AG04450 (cell line): ENCODE data around the gene GNG13. TPM values are rescaled to one million over a fixed set of nuclear protein-coding genes. Genes with fewer than 3 reads are reported as not detected.

Experiments
- CTCF ChIA-PET: fragments of 300-600, 350-600 bp; formaldehyde crosslinking; extraction: SDS; loops from one replicate; lab custom pipeline; 2022; ENCODE audit warnings: antibody characterized with exemption, inconsistent platforms; lab: Charles Lee
- POLR2A ChIA-PET: fragments of 350-600 bp; formaldehyde crosslinking; extraction: SDS; loops from one replicate; lab custom pipeline; 2021; ENCODE audit warnings: antibody characterized with exemption, inconsistent platforms; lab: Yijun Ruan, JAX
- DNase-seq: peaks from one replicate; pipeline ENCODE4 v3.0.0-alpha.2; 2011; ENCODE audit warnings: low read depth, low spot score
- H3K27ac ChIP-seq: one replicate; pipeline ENCODE4 v1.5.1; 2012; ENCODE audit warnings: low read depth, low read length, control low read depth
- H3K27me3 ChIP-seq: one replicate; pipeline ENCODE4 v1.6.0; 2012; ENCODE audit warnings: low read length; ENCODE audit not compliant: control insufficient read depth, insufficient read depth
- H3K4me3 ChIP-seq: 2 replicates; pipeline ENCODE4 v1.5.1; 2011; ENCODE audit warnings: mild to moderate bottlenecking, low read depth, low read length, control low read depth
- H3K9me3 ChIP-seq: 2 replicates; pipeline ENCODE4 v1.5.1; 2012; ENCODE audit warnings: low read length; ENCODE audit not compliant: control insufficient read depth, insufficient read depth
- polyA plus RNA-seq: library from polyadenylated mRNA; depleted of rRNA; stranded (reverse); fragments of >200 nt; gene quantifications from 2 replicates; pipeline ENCODE4 v1.2.3, GENCODE V29; 2011
- TF ChIP-seq, protein P1 (sequence below): IDR thresholded peaks from 2 replicates; pipeline ENCODE4 v1.5.1; 2011; ENCODE audit warnings: low read depth, low read length, control low read depth, inconsistent platforms

The GNG13 gene
- polyA plus RNA-seq, 1 experiment = not detected

DNA sequence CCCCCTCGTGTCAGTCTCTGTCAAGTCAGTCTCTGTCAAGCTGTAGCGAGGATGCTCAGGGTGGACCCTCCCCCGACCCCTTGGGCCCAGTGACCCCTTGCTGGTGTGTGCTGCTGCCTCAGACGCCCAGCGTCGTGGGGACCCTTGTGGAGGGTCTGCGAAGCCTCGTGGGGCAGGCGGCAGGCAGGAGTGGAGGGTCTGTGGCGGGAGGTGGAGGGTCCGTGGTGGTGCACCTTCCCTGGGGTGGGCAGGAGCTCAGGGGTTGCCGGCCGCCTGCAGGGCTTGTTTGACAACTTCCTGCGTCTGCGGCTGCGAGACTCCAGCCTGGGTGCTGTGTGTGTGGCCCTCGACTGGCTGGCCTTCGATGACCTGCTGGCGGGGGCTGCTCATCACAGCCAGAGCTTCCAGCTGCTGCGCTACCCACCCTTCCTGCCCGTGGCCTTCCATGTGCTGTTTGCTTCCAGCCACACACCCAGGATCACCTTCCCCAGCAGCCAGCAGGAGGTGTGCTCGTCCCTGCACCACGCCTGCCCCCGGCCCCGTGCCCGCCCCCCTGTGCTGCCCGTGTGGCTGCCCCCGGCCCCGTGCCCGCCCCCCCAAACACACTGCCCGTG is 5.6 kb downstream of the GNG13 start:
- no peak for DNase-seq
- CTCF ChIA-PET = no interaction called here
- POLR2A ChIA-PET = no interaction called here

DNA sequence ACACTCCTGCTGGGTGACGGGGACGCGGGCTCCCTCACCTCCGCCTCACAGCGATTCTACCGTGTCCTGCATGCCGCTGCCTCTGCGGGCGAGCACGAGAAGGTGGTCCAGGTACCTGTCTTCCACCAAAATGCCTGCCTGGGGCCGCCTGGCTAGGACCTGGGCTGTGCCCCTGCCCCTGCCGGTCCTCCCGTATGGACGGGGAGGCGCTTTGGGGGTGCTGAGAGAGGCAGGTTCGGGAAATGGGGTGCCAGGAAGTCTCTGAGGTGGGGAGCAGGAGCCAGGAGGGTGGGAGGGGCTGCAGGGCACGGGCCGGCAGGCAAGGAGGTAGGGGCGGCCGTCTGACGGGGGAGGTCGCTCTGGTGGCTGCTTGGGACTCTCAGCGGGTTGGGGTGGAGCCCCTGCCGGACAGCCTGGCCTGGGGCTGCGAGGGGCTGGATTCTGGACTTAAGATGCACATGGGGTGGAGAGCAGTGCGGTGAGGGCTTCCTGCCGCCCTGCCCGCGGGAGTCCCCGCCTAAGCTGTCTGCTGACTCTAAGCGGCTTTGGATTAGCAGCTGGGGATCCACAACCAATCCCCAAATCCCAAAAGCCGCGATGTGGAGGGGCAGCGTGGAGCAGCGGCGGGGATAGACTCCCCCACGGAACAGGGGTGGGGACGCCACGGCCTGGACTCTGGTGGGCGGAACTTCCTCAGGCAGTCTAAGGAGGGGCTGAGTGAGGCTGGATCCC is 6.3 kb downstream of the GNG13 start:
- Histone ChIP-seq H3K9me3 (peaks cover 10% of the 10 kb centered on the region; the same call in 1 of the 2 replicates), H3K27me3 (no peaks in the 10 kb centered on the region), H3K4me3 (no peak overlapping the region), H3K27ac (no peak overlapping the region)
- TF ChIP-seq, protein P1, sequence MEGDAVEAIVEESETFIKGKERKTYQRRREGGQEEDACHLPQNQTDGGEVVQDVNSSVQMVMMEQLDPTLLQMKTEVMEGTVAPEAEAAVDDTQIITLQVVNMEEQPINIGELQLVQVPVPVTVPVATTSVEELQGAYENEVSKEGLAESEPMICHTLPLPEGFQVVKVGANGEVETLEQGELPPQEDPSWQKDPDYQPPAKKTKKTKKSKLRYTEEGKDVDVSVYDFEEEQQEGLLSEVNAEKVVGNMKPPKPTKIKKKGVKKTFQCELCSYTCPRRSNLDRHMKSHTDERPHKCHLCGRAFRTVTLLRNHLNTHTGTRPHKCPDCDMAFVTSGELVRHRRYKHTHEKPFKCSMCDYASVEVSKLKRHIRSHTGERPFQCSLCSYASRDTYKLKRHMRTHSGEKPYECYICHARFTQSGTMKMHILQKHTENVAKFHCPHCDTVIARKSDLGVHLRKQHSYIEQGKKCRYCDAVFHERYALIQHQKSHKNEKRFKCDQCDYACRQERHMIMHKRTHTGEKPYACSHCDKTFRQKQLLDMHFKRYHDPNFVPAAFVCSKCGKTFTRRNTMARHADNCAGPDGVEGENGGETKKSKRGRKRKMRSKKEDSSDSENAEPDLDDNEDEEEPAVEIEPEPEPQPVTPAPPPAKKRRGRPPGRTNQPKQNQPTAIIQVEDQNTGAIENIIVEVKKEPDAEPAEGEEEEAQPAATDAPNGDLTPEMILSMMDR = no peak
- CTCF ChIA-PET = no interaction called here
- no peak for DNase-seq
- POLR2A ChIA-PET = no interaction called here

More for the DNA sequence above, 5.6 kb downstream of the GNG13 start:
- H3K9me3 ChIP-seq = peaks cover 10% of the 10 kb centered on the region; the same call in 1 of the 2 replicates
- no peak overlapping the region for H3K4me3 ChIP-seq
- TF ChIP-seq, protein P1 = no peak
- H3K27me3 ChIP-seq = peaks cover 2% of the 10 kb centered on the region
- H3K27ac ChIP-seq = no peak overlapping the region

DNA sequence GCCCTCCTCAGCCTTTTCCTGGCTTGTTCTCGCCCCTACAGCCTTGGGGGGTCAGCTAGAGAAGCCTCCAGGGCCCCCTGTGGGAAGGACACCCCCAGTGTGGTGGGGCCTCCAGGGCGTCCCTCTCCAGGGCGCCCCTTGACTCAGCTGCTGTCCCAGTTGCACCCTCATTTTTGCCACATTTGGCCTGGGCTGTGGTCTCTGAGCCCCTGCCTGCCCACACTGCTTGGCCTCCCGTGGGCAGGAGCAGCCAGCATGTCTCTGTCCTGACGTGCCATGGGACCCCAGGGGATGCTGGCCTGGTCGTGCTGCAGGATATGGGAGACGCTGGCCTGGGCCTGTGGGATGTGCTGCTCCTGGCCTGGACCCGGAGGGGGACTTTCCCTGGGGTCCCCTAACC is 7.1 kb downstream of the GNG13 start:
- Histone ChIP-seq H3K9me3 (peaks cover 7% of the 10 kb centered on the region; the same call in 1 of the 2 replicates), H3K27me3 (no peaks in the 10 kb centered on the region), H3K27ac (no peak overlapping the region), H3K4me3 (no peak overlapping the region)
- ChIA-PET CTCF (no interaction called here), POLR2A (no interaction called here)
- TF ChIP-seq, protein P1 = no peak
- DNase-seq = no peak

DNA sequence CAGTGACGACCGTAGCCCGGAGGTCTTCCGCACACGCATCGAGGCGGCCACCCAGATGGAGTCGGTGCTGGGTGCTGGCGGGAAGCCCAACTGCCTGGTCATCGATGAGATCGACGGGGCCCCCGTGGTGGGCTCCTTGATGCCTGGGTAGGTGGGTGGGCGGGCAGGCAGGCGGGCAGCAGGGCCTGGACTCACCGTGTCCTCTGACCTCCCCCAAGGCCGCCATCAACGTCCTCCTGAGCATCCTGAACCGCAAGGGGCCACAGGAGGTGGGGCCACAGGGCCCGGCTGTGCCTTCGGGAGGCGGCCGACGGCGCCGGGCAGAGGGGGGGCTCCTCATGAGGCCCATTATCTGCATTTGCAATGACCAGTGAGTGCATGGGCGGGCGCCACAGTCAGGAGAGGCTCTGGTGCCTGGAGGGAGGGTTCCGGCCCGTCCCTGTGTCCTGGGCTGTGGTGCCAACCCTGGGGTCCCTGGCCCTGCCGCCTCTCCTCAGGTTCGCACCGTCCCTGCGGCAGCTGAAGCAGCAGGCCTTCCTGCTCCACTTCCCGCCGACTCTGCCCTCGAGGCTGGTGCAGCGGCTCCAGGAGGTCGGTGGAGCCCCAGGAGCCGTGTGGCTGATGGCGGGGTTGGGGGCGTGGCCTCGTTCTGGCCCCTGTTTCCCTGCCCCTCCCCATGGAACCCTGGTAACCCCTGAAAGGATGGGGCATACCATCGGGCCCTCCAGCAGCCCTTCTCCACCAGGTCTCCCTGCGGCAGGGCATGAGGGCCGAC is 8.1 kb downstream of the GNG13 start:
- H3K4me3 ChIP-seq = no peak overlapping the region
- no peaks in the 10 kb centered on the region for H3K27me3 ChIP-seq
- no peak overlapping the region for H3K27ac ChIP-seq
- CTCF ChIA-PET = no interaction called here
- no peaks in the 10 kb centered on the region; the same call in 1 of the 2 replicates for H3K9me3 ChIP-seq
- no peak for DNase-seq
- TF ChIP-seq, protein P1 = no peak
- POLR2A ChIA-PET = no interaction called here
